Uterus (tissue), 4 donors: ENCODE measurements around the gene TTC7B. TPM values are rescaled to one million over a fixed set of nuclear protein-coding genes. Genes with fewer than 3 reads are reported as not detected.

ENCODE experiments used
- DNase-seq, 2 donors: peaks; one replicate each; pipeline ENCODE4 v3.0.0-alpha.2; 2019 to 2020
- H3K27ac ChIP-seq, 2 donors: fragments of 200-600 bp; sonication (generic); 1 replicate in 1 of 2; 2 replicates in 1 of 2; pipeline ENCODE4 v1.5.1; 2016 to 2018
- H3K27me3 ChIP-seq, 2 donors: fragments of 200-600 bp; sonication (generic); one replicate each; pipeline ENCODE4 v1.5.1; 2018 to 2019; ENCODE audit warnings: control low read depth in 1 of 2
- H3K36me3 ChIP-seq, 2 donors: fragments of 200-600 bp; sonication (generic); one replicate each; pipeline ENCODE4 v1.5.1; 2019; ENCODE audit warnings: control low read depth in 1 of 2
- H3K4me1 ChIP-seq, 2 donors: fragments of 200-600 bp; sonication (generic); one replicate each; pipeline ENCODE4 v1.5.1; 2018 to 2019; ENCODE audit warnings: control low read depth in 1 of 2
- H3K4me3 ChIP-seq, 2 donors: fragments of 200-600 bp; sonication (generic); 1 replicate in 1 of 2; 2 replicates in 1 of 2; pipeline ENCODE4 v1.5.1; 2018 to 2019; ENCODE audit warnings: mild to moderate bottlenecking in 1 of 2
- H3K9me3 ChIP-seq, 2 donors: fragments of 200-600 bp; sonication (generic); one replicate each; pipeline ENCODE4 v1.5.1; 2019; ENCODE audit warnings: control low read depth in 1 of 2
- CTCF ChIP-seq, 4 experiments: fragments of 200-600 bp in 2 of 4; fragments of 450-650 bp in 2 of 4; sonication (generic) in 2 of 4; IDR thresholded peaks; one replicate each; pipeline ENCODE4 v1.5.1; 2016 to 2019; ENCODE audit warnings: antibody characterized with exemption in 4 of 4, mild to moderate bottlenecking in 2 of 4, moderate library complexity in 1 of 4
- POLR2A ChIP-seq, 2 donors: fragments of 450-650 bp; IDR thresholded peaks; one replicate each; pipeline ENCODE4 v1.6.1; 2016; ENCODE audit warnings: antibody characterized with exemption in 2 of 2, mild to moderate bottlenecking in 1 of 2, moderate library complexity in 1 of 2
- intact Hi-C: fragments of 100-400 bp; cut with DNase I; formaldehyde crosslinking; loops from one replicate; pipeline ENCODE4 v1.15.1; 2023; ENCODE audit warnings: low total_unique reads
- total RNA-seq, 4 donors: library from RNA; depleted of rRNA in 3 of 4; stranded (reverse); fragments of >200 nt in 3 of 4; gene quantifications; one replicate each; pipeline versions ENCODE4 v1.1.0 to v1.2.4, GENCODE V29; 2014 to 2023
- donor health status: DM: yes; HTN: yes; CAD: no.

The TTC7B gene
- total RNA-seq, 4 donors from 2014 or later = 15.3 to 73.9 (median 28.0) TPM

- H3K36me3 ChIP-seq = no peaks in the 10 kb centered on the region
- no peak overlapping the region for H3K4me3 ChIP-seq
- H3K27me3 ChIP-seq = no peaks in the 10 kb centered on the region
- intact Hi-C loops = no loop called here
- no peak overlapping the region for H3K27ac ChIP-seq
- TF ChIP-seq POLR2A (IDR thresholded peaks at IDR 0.05) (no peak), CTCF (IDR thresholded peaks at IDR 0.05) (no peak)
- H3K9me3 ChIP-seq = no peaks in the 10 kb centered on the region
- H3K4me1 ChIP-seq = peaks cover 0 to 10% of the 10 kb centered on the region in 2 donors
- no peak for DNase-seq
Observed at GRCh38 chr14:90534091-90534837, 282.0 kb downstream of the TTC7B start.

- DNase-seq = no peak
- TF ChIP-seq CTCF (IDR thresholded peaks at IDR 0.05) (no peak), POLR2A (IDR thresholded peaks at IDR 0.05) (no peak)
- Histone ChIP-seq H3K27ac (no peak overlapping the region), H3K36me3 (no peaks in the 10 kb centered on the region), H3K4me3 (no peak overlapping the region), H3K27me3 (no peaks in the 10 kb centered on the region), H3K4me1 (peaks cover 0 to 10% of the 10 kb centered on the region in 2 donors), H3K9me3 (no peaks in the 10 kb centered on the region)
- intact Hi-C loops = no loop called here
Observed at GRCh38 chr14:90533591-90534021, 282.6 kb downstream of the TTC7B start.

- Histone ChIP-seq H3K4me1 (peaks cover 0 to 10% of the 10 kb centered on the region in 2 donors), H3K27me3 (no peaks in the 10 kb centered on the region), H3K27ac (no peak overlapping the region), H3K9me3 (no peaks in the 10 kb centered on the region), H3K36me3 (no peaks in the 10 kb centered on the region), H3K4me3 (no peak overlapping the region)
- intact Hi-C loops = no loop called here
- no peak for DNase-seq
- TF ChIP-seq POLR2A (IDR thresholded peaks at IDR 0.05) (no peak), CTCF (IDR thresholded peaks at IDR 0.05) (no peak)
Observed at GRCh38 chr14:90532826-90533525, 283.3 kb downstream of the TTC7B start.

GRCh38 chr14:90531497-90531896, 284.7 kb downstream of the TTC7B start:
- Histone ChIP-seq H3K4me3 (no peak overlapping the region), H3K36me3 (no peaks in the 10 kb centered on the region), H3K4me1 (peaks cover 0 to 7% of the 10 kb centered on the region in 2 donors), H3K27ac (no peak overlapping the region), H3K9me3 (no peaks in the 10 kb centered on the region), H3K27me3 (no peaks in the 10 kb centered on the region)
- TF ChIP-seq POLR2A (IDR thresholded peaks at IDR 0.05) (no peak), CTCF (IDR thresholded peaks at IDR 0.05) (no peak)
- intact Hi-C loops = no loop called here
- DNase-seq = no peak

- H3K4me3 ChIP-seq = no peak overlapping the region
- no peaks in the 10 kb centered on the region for H3K27me3 ChIP-seq
- H3K27ac ChIP-seq = no peak overlapping the region
- TF ChIP-seq CTCF (IDR thresholded peaks at IDR 0.05) (no peak), POLR2A (IDR thresholded peaks at IDR 0.05) (no peak)
- intact Hi-C loops = no loop called here
- no peaks in the 10 kb centered on the region for H3K9me3 ChIP-seq
- H3K36me3 ChIP-seq = no peaks in the 10 kb centered on the region
- H3K4me1 ChIP-seq = no peaks in the 10 kb centered on the region
- DNase-seq = no peak
Observed at GRCh38 chr14:90530523-90530922, 285.7 kb downstream of the TTC7B start.
